Measurements from ENCODE around the gene CHCHD3.

The CHCHD3 gene

DNA sequence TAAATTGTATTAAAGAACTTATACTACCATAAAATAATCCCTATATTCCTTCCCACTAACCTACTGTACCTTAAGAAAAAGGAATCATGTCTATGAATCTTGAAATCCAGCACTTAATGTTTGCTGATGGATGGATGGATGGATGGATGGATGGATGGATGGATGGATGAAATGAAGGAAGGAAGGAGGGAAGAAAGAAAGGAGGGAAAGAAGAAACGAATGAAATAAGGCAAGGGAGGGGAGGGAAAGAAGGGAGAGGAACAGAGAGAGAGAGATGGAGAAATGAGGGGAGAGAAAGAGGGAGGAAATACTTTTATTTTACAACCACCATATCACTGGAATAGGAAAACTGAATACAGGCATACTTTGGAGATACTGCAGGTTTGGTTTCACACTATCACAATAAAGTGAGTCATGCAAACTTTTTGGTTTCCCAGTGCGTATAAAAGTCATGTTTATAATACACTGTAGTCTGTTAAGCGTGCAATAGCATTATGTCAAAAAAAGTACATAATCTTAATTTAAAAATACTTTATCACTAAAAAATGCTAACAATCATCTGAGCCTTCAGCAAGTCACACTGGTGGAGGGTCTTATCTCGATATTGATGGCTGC lies 219.8 kb downstream of the CHCHD3 start:
- no peak for DNase-seq (ENCODE audit: low spot score)

- no peak for DNase-seq (ENCODE audit: low spot score)
Measured at GRCh38 chr7:132861424-132861823, 220.5 kb downstream of the CHCHD3 start.

GRCh38 chr7:132859199-132859598 lies 222.7 kb downstream of the CHCHD3 start:
- DNase-seq (ENCODE audit: low spot score) = no peak

DNA sequence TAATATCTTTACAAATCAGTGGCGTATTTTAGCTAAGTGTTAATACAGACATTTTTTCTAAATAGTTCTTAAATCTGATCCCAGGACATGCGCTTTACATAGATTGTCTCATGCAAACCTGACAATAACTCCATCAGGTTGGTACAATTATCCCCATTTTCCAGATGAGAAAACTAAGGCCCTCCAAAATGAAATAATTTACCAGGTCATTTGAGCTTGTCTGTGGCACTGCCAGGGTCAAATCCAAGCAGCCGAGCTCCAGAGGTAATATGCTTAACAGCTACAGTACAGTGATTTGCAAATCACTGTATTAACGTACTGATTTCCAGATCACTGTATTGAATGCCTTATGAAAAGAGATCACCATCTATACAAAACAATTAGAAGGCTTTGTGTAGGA lies 223.1 kb downstream of the CHCHD3 start:
- no peak for DNase-seq (ENCODE audit: low spot score)

- no peak for DNase-seq (ENCODE audit: low spot score)
Measured at GRCh38 chr7:132858251-132858650, 223.6 kb downstream of the CHCHD3 start.

- no peak for DNase-seq (ENCODE audit: low spot score)
Measured at GRCh38 chr7:132857703-132858102, 224.2 kb downstream of the CHCHD3 start.

DNA sequence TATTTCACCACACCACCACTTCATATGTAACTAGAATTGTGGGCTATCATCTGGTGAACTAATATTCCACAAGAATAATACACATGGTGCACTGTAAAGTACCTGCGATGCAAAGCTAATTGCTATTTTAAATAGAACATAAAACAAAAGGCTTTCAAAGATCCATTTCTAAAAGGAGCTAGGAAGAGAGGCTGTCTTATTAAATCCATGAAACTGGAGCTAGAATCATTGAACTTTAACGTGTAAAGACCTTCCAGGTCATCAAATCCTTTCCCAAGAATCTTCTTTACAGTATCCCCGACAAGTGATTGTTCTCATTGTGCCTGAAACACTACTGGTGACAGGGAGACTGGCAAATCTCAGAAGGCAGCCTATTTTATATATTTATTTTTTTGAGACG lies 224.9 kb downstream of the CHCHD3 start:
- DNase-seq (ENCODE audit: low spot score) = no peak

DNA sequence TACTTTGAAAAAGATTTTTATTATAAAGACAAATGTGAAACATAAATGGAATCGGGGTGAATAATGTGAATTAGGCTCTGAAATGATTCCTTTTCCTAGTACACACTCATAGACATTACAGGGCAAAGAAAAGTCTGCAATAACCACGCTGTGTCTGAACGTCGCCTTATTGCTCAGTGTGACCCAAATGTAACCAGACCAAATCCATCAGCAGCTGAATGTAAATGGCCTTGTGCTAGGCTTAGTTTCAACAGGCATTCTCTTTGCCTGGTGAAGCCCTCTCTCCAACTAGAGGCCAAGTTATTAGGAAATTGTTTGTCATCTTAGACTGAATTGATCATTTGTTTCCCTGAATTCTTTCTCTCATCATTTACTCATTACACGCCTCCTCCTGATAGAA lies 225.5 kb downstream of the CHCHD3 start:
- DNase-seq (ENCODE audit: low spot score) = no peak

DNA sequence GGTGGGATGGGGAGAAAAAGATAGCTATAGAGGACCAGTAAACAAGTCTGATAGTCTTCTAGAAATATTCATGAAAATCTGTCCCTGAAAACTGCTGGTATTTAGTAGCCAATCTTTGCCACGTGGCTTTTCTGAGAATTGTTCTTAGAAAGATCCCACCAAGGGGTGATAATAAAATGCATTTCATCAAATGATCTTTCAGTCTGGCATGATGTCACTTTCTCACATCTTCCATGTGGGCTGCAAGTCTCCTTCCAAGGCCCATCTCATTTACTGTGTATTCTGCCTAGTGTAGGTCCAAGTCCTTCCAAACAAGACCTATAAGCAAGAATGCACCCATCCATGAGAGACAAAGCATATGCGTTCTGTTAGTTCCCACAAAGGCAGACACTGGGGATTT lies 226.0 kb downstream of the CHCHD3 start:
- DNase-seq (ENCODE audit: low spot score) = no peak

- no peak for DNase-seq (ENCODE audit: low spot score)
Measured at GRCh38 chr7:132854238-132854637, 227.7 kb downstream of the CHCHD3 start.

DNA sequence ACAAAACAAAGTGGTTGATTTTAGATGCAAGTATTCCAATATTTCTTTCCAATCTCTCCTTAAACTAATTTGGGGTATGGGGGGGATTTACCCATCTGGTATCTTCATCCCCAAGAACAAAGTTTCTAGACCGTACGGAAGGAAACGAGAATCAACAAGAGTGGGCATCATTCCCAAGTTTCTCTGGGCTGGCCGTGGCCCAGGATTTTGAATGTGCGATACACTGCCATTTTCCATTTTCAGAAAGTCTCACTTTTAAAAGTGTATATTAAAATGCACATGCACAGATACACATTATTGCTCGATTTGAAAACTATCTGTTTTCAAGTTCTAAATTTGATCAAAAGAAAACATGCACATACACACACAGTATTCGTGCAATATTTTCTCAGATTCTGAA lies 234.5 kb downstream of the CHCHD3 start:
- no peak for DNase-seq (ENCODE audit: low spot score)

GRCh38 chr7:132846086-132846485 lies 235.8 kb downstream of the CHCHD3 start:
- no peak for DNase-seq (ENCODE audit: low spot score)

DNA sequence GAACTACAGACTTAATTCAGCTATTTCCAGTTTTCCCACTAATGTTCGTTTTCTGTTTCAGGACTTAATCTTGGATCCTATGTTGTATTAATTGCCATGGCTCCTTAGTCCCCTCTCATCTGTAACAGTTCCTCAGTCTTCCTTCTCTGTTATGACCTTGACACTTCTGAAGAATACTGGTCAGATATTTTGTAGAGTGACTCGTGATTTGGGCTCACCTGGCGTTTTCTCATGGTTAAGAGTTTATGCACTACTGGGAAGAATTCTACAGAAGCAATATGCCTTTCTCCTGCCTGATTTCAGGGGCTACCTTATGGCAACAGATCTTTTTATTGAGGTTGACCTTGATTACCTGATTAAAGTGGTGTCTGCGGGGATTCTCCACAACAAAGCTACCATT lies 239.4 kb downstream of the CHCHD3 start:
- DNase-seq (ENCODE audit: low spot score) = no peak

DNA sequence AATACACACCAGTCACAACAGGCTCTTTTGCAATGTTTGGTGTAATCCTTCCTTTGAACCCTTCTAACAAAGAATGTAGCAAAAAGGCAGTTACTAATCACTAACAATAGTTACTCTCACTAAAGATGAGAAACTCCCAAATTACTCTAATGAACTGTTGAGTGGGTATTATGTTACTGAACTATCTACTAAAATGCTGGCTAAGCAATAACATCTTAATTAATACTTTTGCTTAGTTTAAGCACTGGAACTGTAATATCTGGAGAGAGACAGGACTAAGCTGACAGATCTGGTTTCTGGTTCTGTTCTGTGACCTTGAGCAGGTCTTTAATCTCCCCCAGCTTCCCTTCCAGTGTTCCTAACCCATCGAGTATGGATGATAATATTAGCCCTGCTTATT lies 241.7 kb downstream of the CHCHD3 start:
- no peak for DNase-seq (ENCODE audit: low spot score)

DNA sequence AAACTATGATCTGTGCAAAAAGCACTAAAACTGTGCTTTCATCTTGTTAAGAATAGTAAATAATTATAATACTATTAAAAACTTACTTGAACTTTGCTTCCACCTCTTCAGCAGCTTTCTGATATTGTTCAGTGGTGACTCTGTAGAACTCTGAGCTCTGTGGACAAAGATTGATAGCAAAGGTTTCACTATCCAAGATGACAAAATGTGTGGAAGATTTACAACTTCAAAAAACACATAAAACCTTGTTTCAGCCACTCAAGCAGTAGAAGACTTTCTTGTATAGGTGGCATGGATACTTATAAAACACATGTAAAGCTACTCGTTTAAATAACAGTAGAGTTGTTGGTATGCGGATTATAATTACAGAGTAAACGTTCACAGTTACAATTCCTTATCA lies 243.6 kb downstream of the CHCHD3 start:
- DNase-seq (ENCODE audit: low spot score) = no peak

GRCh38 chr7:132837529-132837928 lies 244.4 kb downstream of the CHCHD3 start:
- no peak for DNase-seq (ENCODE audit: low spot score)

DNA sequence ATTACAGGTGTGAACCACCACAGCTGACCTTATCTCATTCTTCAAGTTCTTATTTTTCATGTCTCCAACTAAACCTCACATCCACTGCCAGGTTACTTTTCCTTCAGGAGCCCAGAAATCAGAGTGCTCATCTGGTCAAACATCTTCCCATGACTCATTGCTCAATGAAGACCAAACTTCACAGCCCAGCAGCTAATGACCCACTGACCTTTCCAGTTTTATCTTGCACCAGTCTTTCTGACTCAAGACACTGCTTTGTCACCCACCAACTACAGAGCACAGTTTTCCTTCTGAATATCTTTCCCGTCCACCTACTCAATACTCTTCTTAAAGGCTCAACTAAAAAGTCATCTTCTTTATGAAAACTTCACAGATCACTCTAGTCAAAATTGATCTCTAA lies 245.1 kb downstream of the CHCHD3 start:
- DNase-seq (ENCODE audit: low spot score) = no peak

- DNase-seq (ENCODE audit: low spot score) = no peak
Measured at GRCh38 chr7:132830941-132831340, 250.9 kb downstream of the CHCHD3 start.

- no peak for DNase-seq (ENCODE audit: low spot score)
Measured at GRCh38 chr7:132828502-132828901, 253.4 kb downstream of the CHCHD3 start.

DNA sequence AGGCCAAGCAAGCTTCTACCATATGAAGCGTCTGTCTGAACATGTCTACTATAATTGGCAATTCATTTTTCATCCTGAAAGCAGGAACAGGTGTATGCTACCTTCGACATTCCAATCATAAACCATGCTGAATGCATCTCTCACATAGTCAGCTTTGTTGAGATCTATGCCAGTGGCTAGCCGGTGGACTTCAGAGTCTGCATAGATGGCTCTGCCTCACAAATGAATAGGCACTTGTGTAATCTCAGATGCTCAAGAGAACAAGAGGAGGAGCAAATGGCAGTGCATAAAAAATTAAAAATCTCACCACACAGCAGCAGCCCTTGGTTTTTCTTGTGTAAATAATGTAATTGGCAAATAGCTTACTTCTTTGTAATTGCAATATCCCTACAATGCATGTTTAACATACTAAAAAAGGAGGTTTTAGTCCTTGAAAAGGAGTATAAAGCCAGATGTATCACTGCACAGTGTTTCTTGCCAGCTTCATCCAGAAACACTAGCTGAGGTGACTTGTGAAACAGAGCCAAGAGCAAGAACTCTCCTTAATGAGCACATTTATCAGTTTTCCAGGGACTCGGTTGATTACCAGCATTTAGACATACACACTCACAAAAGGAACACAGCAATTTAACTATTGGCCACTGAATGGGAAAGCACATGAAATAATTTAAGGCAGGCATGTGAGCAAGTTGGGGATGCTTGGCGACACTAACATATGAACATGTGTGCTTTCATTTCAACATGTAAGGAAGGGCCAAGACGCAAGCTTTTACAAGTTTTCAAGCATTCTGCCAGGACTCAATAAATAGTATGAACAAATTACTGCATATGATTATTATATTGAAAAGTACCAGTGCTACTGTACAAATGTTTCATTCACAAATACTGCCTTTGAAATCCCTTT lies 255.7 kb downstream of the CHCHD3 start:
- DNase-seq (ENCODE audit: low spot score) = no peak

- DNase-seq (ENCODE audit: low spot score) = no peak
Measured at GRCh38 chr7:132825222-132825621, 256.7 kb downstream of the CHCHD3 start.

GRCh38 chr7:132819648-132820047 lies 262.2 kb downstream of the CHCHD3 start:
- DNase-seq (ENCODE audit: low spot score) = no peak

- DNase-seq (ENCODE audit: low spot score) = no peak
Measured at GRCh38 chr7:132817949-132818348, 263.9 kb downstream of the CHCHD3 start.

All from LoVo (cell line).